Measurements from ENCODE around the gene VPS8.

VPS8 gene

DNA sequence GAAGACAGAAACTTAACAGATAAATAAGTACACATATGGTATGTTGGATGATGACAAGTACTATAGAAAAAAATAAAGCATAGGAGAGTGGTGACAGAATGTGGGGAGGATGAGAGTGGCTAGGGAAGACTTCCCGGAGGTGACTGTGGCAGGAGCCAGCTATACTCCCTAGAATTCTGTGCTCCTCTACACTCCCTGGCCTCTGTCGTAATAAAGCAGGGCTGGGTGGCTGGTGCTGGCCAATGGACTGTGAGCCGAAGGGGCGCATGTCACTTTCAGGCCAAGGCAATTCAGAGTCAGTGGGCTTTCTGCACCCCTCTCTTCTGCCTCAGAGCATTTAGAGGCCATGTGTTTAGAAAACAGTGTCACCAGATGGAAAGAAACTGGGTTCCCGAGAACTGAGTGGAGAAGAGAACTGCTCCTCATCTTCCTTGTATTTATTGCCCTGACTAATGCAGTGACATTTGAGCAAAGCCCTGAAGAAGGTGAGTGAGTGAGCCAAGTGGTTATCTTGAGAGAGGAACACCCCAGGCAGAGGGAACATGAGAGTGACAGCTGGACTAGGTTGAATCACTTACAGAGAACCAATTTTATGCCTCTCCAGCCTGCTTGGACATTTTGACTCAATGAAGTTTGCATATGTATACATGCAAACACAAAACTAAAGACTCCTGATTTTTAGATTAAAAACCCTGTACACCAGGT is 5.2 kb upstream of the VPS8 start:
- TF ChIP-seq CREB1 (IDR thresholded peaks at IDR 0.05; ENCODE audit: low read depth) (no peak), TAF1 (IDR thresholded peaks at IDR 0.05; ENCODE audit: low read depth) (no peak), USF1 (IDR thresholded peaks at IDR 0.05) (no peak), RAD21 (IDR thresholded peaks at IDR 0.05; ENCODE audit: low read depth) (no peak), CEBPB (IDR thresholded peaks at IDR 0.05) (no peak), FOXM1 (IDR thresholded peaks at IDR 0.05; ENCODE audit: borderline replicate concordance, low read depth) (no peak), NFIC (IDR thresholded peaks at IDR 0.05) (no peak), TEAD4 (IDR thresholded peaks at IDR 0.05) (no peak), EP300 (IDR thresholded peaks at IDR 0.05; ENCODE audit: borderline replicate concordance) (no peak), YY1 (IDR thresholded peaks at IDR 0.05; ENCODE audit: low read depth) (no peak), ZBTB7A (IDR thresholded peaks at IDR 0.05; ENCODE audit: low read depth) (no peak), EGR1 (IDR thresholded peaks at IDR 0.05) (no peak)
- TF ChIP-seq, protein P1, sequence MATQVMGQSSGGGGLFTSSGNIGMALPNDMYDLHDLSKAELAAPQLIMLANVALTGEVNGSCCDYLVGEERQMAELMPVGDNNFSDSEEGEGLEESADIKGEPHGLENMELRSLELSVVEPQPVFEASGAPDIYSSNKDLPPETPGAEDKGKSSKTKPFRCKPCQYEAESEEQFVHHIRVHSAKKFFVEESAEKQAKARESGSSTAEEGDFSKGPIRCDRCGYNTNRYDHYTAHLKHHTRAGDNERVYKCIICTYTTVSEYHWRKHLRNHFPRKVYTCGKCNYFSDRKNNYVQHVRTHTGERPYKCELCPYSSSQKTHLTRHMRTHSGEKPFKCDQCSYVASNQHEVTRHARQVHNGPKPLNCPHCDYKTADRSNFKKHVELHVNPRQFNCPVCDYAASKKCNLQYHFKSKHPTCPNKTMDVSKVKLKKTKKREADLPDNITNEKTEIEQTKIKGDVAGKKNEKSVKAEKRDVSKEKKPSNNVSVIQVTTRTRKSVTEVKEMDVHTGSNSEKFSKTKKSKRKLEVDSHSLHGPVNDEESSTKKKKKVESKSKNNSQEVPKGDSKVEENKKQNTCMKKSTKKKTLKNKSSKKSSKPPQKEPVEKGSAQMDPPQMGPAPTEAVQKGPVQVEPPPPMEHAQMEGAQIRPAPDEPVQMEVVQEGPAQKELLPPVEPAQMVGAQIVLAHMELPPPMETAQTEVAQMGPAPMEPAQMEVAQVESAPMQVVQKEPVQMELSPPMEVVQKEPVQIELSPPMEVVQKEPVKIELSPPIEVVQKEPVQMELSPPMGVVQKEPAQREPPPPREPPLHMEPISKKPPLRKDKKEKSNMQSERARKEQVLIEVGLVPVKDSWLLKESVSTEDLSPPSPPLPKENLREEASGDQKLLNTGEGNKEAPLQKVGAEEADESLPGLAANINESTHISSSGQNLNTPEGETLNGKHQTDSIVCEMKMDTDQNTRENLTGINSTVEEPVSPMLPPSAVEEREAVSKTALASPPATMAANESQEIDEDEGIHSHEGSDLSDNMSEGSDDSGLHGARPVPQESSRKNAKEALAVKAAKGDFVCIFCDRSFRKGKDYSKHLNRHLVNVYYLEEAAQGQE (IDR thresholded peaks at IDR 0.05; ENCODE audit: low read depth): no peak
- TF ChIP-seq, protein P2, sequence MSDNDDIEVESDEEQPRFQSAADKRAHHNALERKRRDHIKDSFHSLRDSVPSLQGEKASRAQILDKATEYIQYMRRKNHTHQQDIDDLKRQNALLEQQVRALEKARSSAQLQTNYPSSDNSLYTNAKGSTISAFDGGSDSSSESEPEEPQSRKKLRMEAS (IDR thresholded peaks at IDR 0.05): no peak

DNA sequence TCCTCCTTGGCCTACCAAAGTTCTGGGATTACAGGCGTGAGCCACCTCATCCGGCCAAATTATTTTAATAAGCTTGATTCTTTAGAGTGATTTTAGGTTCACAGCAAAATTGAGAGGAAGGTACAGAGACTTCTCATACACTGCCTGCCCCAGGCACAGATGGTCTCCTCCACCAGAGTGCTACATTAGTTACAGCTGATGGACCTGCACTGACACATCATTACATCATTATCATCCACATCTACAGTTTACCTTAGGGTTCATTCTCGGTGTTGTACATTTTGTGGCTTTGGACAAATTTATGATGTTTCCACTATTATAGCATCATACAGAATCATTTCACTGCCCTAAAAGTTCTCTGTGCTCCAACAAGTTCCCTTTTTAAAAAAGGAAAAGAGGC is 4.4 kb upstream of the VPS8 start:
- TF ChIP-seq EGR1 (IDR thresholded peaks at IDR 0.05): no peak
- no peak for TF ChIP-seq TEAD4 (IDR thresholded peaks at IDR 0.05)
- no peak for TF ChIP-seq CREB1 (IDR thresholded peaks at IDR 0.05; ENCODE audit: low read depth)
- no peak for TF ChIP-seq YY1 (IDR thresholded peaks at IDR 0.05; ENCODE audit: low read depth)
- TF ChIP-seq RAD21 (IDR thresholded peaks at IDR 0.05; ENCODE audit: low read depth): no peak
- TF ChIP-seq ZBTB7A (IDR thresholded peaks at IDR 0.05; ENCODE audit: low read depth): no peak
- no peak for TF ChIP-seq EP300 (IDR thresholded peaks at IDR 0.05; ENCODE audit: borderline replicate concordance)
- no peak for TF ChIP-seq TAF1 (IDR thresholded peaks at IDR 0.05; ENCODE audit: low read depth)

- TF ChIP-seq CEBPB (IDR thresholded peaks at IDR 0.05) (no peak), FOXM1 (IDR thresholded peaks at IDR 0.05; ENCODE audit: borderline replicate concordance, low read depth) (no peak), NFIC (IDR thresholded peaks at IDR 0.05) (no peak), CREB1 (IDR thresholded peaks at IDR 0.05; ENCODE audit: low read depth) (no peak), TCF12 (IDR thresholded peaks at IDR 0.05; ENCODE audit: low read depth) (no peak), TEAD4 (IDR thresholded peaks at IDR 0.05) (no peak), EGR1 (IDR thresholded peaks at IDR 0.05) (no peak), USF1 (IDR thresholded peaks at IDR 0.05) (no peak), YY1 (IDR thresholded peaks at IDR 0.05; ENCODE audit: low read depth) (no peak)
- TF ChIP-seq, protein P2 (IDR thresholded peaks at IDR 0.05): no peak
- TF ChIP-seq, protein P1 (IDR thresholded peaks at IDR 0.05; ENCODE audit: low read depth): no peak
Observed at GRCh38 chr3:184808021-184808420, 3.9 kb upstream of the VPS8 start.

- TF ChIP-seq USF1 (IDR thresholded peaks at IDR 0.05): no peak
- TF ChIP-seq CREB1 (IDR thresholded peaks at IDR 0.05; ENCODE audit: low read depth): no peak
Observed at GRCh38 chr3:184810146-184810545, 1.8 kb upstream of the VPS8 start.

DNA sequence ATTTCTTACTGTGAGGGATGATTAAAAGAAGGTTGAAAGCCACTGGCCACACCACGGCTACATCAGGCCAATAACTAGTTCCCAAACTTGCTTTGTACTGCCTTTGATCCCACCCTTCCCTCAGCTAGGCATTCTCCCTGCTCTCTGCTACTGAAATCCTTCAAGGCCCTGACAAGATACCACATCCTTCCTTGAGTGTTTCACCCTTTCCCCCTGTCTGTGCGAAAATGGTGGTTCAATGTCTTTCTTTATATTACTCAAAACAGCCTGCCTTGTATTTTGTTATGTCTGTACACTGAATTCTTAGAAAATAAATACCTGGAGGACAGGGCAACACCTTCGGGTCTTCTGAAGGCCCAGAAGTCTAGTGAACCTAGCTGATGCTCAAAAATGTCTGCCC is 932 bp upstream of the VPS8 start:
- no peak for TF ChIP-seq TEAD4 (IDR thresholded peaks at IDR 0.05)
- no peak for TF ChIP-seq TAF1 (IDR thresholded peaks at IDR 0.05; ENCODE audit: low read depth)
- no peak for TF ChIP-seq NFIC (IDR thresholded peaks at IDR 0.05)
- no peak for TF ChIP-seq FOXM1 (IDR thresholded peaks at IDR 0.05; ENCODE audit: borderline replicate concordance, low read depth)
- TF ChIP-seq RAD21 (IDR thresholded peaks at IDR 0.05; ENCODE audit: low read depth): no peak
- TF ChIP-seq CREB1 (IDR thresholded peaks at IDR 0.05; ENCODE audit: low read depth): no peak
- no peak for TF ChIP-seq YY1 (IDR thresholded peaks at IDR 0.05; ENCODE audit: low read depth)
- no peak for TF ChIP-seq USF1 (IDR thresholded peaks at IDR 0.05)
- no peak for TF ChIP-seq EP300 (IDR thresholded peaks at IDR 0.05; ENCODE audit: borderline replicate concordance)
- no peak for TF ChIP-seq TCF12 (IDR thresholded peaks at IDR 0.05; ENCODE audit: low read depth)
